WI38 (cell line): Measurements from ENCODE around the gene NAB2.

Source experiments
- H3K4me3 ChIP-seq: 2 replicates; pipeline ENCODE4 v1.5.1; 2011; ENCODE audit warnings: low read depth, mild to moderate bottlenecking, control low read depth, low read length
- CTCF ChIP-seq: IDR thresholded peaks from 2 replicates; pipeline ENCODE4 v1.5.1; 2012; ENCODE audit warnings: low read depth, mild to moderate bottlenecking, control low read depth, low read length

Gene NAB2

GRCh38 chr12:57129889-57130288 is 41.0 kb downstream of the NAB2 start:
- peak overlapping the region; percentile 92 for H3K4me3 ChIP-seq
- TF ChIP-seq CTCF, result no peak

GRCh38 chr12:57130941-57131340 is 42.0 kb downstream of the NAB2 start:
- peak overlapping the region; percentile 92 for H3K4me3 ChIP-seq
- TF ChIP-seq CTCF, result no peak

- no peak for TF ChIP-seq CTCF
- H3K4me3 ChIP-seq, result peak overlapping the region; percentile 92
Measured at GRCh38 chr12:57131896-57132744, 43.2 kb downstream of the NAB2 start.

- TF ChIP-seq CTCF, result no peak
- peak overlapping the region; percentile 92 for H3K4me3 ChIP-seq
Measured at GRCh38 chr12:57133013-57133569, 44.2 kb downstream of the NAB2 start.

- no peak overlapping the region for H3K4me3 ChIP-seq
Measured at GRCh38 chr12:57133916-57134315, 45.0 kb downstream of the NAB2 start.

GRCh38 chr12:57134949-57135348 is 46.0 kb downstream of the NAB2 start:
- no peak for TF ChIP-seq CTCF
- no peak overlapping the region for H3K4me3 ChIP-seq

More at GRCh38 chr12:57133916-57134315, 45.0 kb downstream of the NAB2 start:
- TF ChIP-seq CTCF, result no peak

- H3K4me3 ChIP-seq, result peak overlapping the region; percentile 34
- no peak for TF ChIP-seq CTCF
Measured at GRCh38 chr12:57135527-57136326, 46.8 kb downstream of the NAB2 start.
